ENCODE measurements around the gene CHP2.
"Not testable (repeated sequence)": the region's sequence is repeated elsewhere in the genome, so short reads cannot be mapped to it uniquely, and the experiment has no call there.

GRCh38 chr16:23722613-23723240 lies 32.1 kb upstream of the CHP2 start:
- not testable (repeated sequence) for TF ChIP-seq CTCF (IDR thresholded peaks at IDR 0.05; ENCODE audit: poor library complexity); EZH2 (IDR thresholded peaks at IDR 0.05; ENCODE audit: borderline replicate concordance)

Data from hepatocyte (in vitro differentiated cells).